ENCODE data around the gene SGK2.

GRCh38 chr20:43568706-43569105 lies 9.9 kb downstream of the SGK2 start:
- TF ChIP-seq CTCF (IDR thresholded peaks at IDR 0.05; ENCODE audit: low read length): no peak
- no peak for TF ChIP-seq EZH2 (optimal IDR thresholded peaks at IDR 0.05; ENCODE audit: low read depth, low read length)

Measured in MM.1S (cell line).